COLO829 (cell line): ENCODE data around the gene LGALS14.
"Not testable (repeated sequence)": the region's sequence is repeated elsewhere in the genome, so short reads cannot be mapped to it uniquely, and the experiment has no call there.

ENCODE experiments used
- DNase-seq: peaks from one replicate; pipeline ENCODE4 v3.0.0; 2012; ENCODE audit warnings: low spot score

Gene LGALS14

DNA sequence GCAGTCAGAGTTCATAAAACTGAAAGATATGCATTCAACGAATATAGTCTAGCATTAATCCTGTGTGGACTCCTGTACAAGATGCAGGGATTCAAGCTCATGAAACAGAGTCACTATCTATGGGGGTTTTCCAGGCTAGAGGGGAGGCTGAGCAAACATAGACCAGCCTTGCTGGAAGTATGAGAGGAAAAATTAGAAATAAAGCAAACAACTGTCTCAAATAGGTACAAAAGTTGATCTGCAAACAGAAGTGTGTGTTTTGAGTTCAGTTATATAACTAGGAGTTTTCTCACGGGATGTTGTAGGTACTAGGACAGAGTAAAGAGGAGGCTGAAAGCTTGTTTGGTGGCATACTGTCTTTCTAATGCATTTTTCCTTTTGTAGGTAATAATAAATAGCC, 8.5 kb upstream of the LGALS14 start:
- no peak for DNase-seq

- DNase-seq, result no peak
Observed at GRCh38 chr19:39696387-39696786, 7.9 kb upstream of the LGALS14 start.

DNA sequence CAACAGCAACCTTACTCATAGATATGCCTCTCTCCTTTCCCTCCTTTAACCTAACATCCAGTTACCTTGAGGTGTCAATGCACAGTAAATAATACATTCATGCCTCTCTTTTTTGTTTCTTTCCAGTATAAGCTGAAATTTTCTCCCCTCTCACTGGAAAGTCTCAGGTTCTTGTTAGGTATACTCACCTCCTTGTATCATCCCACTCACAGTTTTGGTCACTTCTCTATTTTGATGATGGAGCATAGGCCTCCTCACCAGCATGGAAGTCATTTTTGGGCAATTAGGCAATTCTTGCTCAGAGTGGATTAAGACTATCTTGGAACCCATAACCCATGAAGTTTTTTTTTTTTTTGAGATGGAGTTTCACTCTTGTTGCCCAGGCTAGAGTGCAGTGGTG, 5.7 kb upstream of the LGALS14 start:
- DNase-seq, result no peak

GRCh38 chr19:39701291-39701690, 3.0 kb upstream of the LGALS14 start:
- DNase-seq, result no peak

GRCh38 chr19:39705578-39706188, 1.4 kb downstream of the LGALS14 start:
- DNase-seq, result no peak

DNA sequence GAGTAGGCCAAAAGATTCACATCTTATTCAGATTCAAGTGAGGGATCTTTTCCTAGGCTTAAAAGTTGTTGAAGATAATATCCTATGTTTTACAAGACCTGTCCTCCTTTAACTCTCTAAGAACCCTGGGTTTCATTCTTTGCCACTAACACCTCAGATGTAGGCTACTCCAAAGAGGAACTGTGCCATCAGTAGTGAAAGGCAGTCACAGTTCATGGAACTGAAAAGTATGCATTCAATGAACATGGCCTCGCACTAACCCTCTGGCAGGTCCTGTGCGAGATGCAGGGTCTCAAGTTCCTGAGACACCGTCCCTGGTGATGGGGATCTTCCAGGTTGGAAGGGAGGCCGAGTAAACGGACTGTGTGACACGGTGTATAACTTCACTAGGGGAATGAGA, 4.3 kb downstream of the LGALS14 start:
- DNase-seq, result no peak

GRCh38 chr19:39709026-39709872, 5.0 kb downstream of the LGALS14 start:
- no peak for DNase-seq

DNA sequence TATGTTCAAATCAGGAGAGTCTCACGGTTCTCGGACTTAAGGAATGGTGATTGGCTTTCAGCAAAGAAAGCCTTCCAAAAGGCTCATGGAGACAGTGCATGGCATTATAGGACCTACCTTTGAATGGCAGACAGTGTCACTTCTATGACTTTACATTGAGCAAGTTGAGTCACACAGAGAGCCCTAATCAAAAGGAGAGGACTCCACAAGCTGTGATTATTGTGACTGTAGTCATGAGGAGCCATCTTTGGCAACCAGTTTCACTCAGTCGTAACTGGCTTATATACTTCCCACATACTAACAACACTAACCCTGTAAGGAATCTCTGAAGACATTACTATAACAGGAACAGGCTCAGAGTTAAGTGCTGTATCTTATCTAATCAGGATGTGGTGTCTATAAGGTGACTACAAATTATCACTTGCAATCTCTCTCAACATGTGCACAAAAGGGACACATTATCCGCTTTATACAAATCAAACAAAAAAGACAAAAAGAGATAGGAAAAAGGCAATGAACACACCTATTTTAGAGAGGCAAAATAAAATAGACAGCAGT, 6.1 kb downstream of the LGALS14 start:
- DNase-seq, result no peak

GRCh38 chr19:39720144-39720543, 15.9 kb downstream of the LGALS14 start:
- not testable (repeated sequence) for DNase-seq

DNA sequence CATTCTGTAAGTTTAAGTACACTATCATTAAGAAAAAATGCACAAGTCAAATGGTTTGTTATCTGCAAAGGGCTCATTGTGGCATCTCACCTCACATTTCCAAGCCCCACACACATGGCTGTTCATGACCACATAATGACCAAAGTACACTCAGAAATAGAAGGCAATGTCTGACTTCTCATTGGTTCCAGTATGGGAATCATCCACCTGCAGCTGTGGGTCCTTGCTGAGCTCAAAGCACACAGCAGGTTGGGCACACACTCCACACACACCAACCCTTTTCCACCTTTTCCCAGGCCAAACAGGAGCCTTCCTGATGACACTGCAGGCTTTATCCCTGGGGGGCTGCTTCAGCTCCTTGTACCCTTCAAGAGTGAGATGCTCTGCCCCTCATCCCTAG, 21.7 kb downstream of the LGALS14 start:
- no peak for DNase-seq

GRCh38 chr19:39727070-39727800, 23.0 kb downstream of the LGALS14 start:
- no peak for DNase-seq

- DNase-seq, result no peak
Observed at GRCh38 chr19:39728040-39728439, 23.8 kb downstream of the LGALS14 start.

- DNase-seq, result no peak
Observed at GRCh38 chr19:39729594-39729993, 25.3 kb downstream of the LGALS14 start.

DNA sequence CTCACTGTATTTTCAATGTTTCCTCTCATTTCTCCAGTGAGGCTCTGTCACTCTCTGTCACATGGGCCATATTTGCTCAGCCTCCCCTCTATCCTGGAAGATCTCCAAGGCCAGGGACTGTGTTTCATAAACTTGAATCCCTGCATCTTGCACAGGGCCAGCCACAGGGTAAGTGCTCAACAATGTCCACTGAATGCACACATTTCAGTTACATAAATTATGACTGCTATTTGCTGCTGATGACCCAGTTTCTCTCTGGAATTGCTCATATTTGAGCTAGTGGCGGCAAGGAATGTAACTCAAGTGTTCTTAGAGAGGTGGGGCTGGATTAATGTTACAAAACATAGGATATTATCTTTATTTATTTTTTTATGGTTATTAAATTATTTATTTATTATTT, 27.4 kb downstream of the LGALS14 start:
- DNase-seq, result no peak

GRCh38 chr19:39733841-39734240, 29.6 kb downstream of the LGALS14 start:
- no peak for DNase-seq

- DNase-seq, result no peak
Observed at GRCh38 chr19:39735688-39736087, 31.4 kb downstream of the LGALS14 start.

DNA sequence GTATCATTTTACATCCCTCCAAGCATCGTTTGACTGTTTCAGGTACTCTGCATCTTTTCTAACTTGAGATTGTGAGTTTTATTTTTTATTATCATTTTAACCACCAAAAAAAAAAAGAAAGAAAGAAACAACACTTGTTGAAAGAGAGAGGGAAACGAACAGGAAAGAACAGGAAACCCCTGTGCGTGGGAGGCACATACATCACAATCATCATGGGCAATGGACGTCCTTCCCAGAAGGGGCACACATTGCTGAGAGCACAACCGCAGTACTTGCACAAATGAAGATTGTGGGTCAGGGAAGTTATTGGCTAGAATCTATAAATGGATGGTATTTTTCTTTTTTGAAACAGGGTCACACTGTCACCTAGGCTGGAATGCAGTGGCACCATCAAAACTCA, 31.8 kb downstream of the LGALS14 start:
- DNase-seq, result no peak

DNA sequence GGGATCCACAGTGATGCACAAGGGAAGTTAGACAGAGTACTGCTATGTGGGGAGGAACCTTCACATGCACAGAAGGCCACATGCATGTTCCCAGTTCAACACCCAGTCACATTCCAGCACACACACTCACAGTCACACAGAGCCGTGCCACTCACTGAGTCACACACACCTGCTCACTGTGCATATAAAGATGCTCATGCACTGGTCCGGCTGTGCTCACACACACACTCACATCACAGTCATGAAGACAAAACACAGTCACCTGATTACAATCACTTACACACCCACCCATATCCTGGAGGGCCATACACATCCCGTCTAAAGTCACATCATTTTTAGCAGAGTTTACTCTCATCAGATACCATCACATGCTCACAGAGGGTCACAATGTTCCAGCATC, 33.1 kb downstream of the LGALS14 start:
- DNase-seq, result no peak

DNA sequence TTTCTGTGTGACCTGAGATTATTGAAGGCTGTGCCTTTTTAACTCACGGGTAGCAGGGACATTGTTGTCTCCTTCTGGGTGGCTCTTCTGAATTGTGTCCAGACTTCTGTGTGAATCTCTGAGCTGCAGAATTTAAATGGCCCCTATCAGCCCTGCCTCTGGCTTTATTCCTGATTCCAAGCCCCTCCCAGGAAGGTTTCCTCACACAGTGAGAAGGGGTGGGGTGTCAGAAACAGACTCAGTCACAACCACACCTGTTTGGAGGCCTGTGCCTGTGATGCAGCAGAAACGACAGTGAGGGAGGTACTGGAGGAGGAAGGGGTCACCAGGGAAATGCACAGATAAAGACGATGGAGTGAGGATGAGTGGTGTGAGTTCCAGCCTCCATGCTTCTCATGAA, 33.6 kb downstream of the LGALS14 start, which contains the start of gene CLC:
CLC (minus strand) TSS at position 139 of the 400 bp plus-strand sequence; CDS start at position 62, 77 bp downstream.
- no peak for DNase-seq

GRCh38 chr19:39738814-39739213, 34.5 kb downstream of the LGALS14 start:
- DNase-seq, result no peak

DNA sequence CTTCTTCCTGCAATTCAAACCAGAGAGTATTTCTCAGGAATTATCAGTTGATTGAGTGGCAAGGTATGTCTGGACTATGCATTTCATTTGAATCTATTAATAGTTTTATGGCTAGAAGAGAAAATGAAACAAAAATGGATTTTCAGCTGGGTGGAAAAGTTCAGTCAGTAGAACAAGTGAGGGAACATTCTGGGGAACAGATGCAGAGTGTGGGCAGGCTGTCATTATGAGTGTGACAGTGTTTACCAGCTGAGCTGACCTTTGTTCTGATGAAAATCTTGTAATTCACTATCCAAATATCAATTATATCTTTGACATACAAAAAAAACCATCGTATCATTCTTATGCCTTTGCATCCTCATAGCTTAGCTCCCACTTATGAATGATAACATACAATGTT, 36.1 kb downstream of the LGALS14 start:
- no peak for DNase-seq

- DNase-seq, result no peak
Observed at GRCh38 chr19:39745643-39746042, 41.4 kb downstream of the LGALS14 start.
